ENCODE data around the gene NFATC1.

NFATC1 gene

GRCh38 chr18:79559436-79559835 lies 163.7 kb downstream of the NFATC1 start:
- no peak overlapping the region for H3K4me2 ChIP-seq (ENCODE audit: low read length)
- no peaks in the 10 kb centered on the region for H3K36me3 ChIP-seq (ENCODE audit: control insufficient read depth, low read length)
- no peaks in the 10 kb centered on the region for H3K79me2 ChIP-seq (ENCODE audit: control insufficient read depth, low read length)
- H3K4me1 ChIP-seq (ENCODE audit: control insufficient read depth, low read length), result no peaks in the 10 kb centered on the region
- no peak overlapping the region for H3K4me3 ChIP-seq (ENCODE audit: low read length)
- H3K9me2 ChIP-seq (replicated peaks; ENCODE audit: control insufficient read depth, low read length), result no peaks in the 10 kb centered on the region
- peaks cover 8% of the 10 kb centered on the region for H3F3A ChIP-seq (ENCODE audit: control insufficient read depth, insufficient read depth)
- no peaks in the 10 kb centered on the region for H3K27me3 ChIP-seq (ENCODE audit: control insufficient read depth, low read length)
- H3K9me3 ChIP-seq (ENCODE audit: control insufficient read depth, insufficient read depth, low read length), result peaks cover 16% of the 10 kb centered on the region
- TF ChIP-seq EZH2phosphoT487 (IDR thresholded peaks at IDR 0.05; ENCODE audit: borderline replicate concordance, low read length), result no peak
- TF ChIP-seq, protein P1, sequence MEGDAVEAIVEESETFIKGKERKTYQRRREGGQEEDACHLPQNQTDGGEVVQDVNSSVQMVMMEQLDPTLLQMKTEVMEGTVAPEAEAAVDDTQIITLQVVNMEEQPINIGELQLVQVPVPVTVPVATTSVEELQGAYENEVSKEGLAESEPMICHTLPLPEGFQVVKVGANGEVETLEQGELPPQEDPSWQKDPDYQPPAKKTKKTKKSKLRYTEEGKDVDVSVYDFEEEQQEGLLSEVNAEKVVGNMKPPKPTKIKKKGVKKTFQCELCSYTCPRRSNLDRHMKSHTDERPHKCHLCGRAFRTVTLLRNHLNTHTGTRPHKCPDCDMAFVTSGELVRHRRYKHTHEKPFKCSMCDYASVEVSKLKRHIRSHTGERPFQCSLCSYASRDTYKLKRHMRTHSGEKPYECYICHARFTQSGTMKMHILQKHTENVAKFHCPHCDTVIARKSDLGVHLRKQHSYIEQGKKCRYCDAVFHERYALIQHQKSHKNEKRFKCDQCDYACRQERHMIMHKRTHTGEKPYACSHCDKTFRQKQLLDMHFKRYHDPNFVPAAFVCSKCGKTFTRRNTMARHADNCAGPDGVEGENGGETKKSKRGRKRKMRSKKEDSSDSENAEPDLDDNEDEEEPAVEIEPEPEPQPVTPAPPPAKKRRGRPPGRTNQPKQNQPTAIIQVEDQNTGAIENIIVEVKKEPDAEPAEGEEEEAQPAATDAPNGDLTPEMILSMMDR (IDR thresholded peaks at IDR 0.05; ENCODE audit: low read depth, low read length, poor library complexity, severe bottlenecking), result no peak
- no peaks in the 10 kb centered on the region for H4K20me1 ChIP-seq (ENCODE audit: control insufficient read depth, insufficient read depth, low read depth, low read length)
- H3K27ac ChIP-seq (ENCODE audit: low read depth, low read length), result no peak overlapping the region

GRCh38 chr18:79560042-79560860 lies 164.5 kb downstream of the NFATC1 start:
- no peaks in the 10 kb centered on the region for H3K27me3 ChIP-seq (ENCODE audit: control insufficient read depth, low read length)

DNA sequence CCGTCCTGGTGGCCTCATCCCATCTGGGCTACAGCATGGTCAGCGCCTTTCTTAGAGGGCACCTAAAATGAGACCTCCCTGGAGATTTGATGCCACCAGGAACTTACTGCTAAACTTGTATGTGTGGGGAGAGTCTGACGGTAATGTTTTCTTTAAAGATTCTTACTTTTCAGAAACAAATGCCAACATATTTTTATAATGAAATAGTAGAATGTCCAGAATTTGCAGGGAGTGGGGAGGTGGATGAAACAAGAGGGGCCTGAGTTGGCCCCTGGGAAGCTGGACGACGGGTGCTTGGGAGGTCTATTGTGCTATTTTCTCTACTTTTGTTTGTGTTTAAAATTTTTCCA lies 165.1 kb downstream of the NFATC1 start:
- Histone ChIP-seq H3K9me3 (ENCODE audit: control insufficient read depth, insufficient read depth, low read length) (peaks cover 20% of the 10 kb centered on the region), H3K79me2 (ENCODE audit: control insufficient read depth, low read length) (no peaks in the 10 kb centered on the region), H3K4me1 (ENCODE audit: control insufficient read depth, low read length) (no peaks in the 10 kb centered on the region), H3K27me3 (ENCODE audit: control insufficient read depth, low read length) (no peaks in the 10 kb centered on the region), H3K36me3 (ENCODE audit: control insufficient read depth, low read length) (no peaks in the 10 kb centered on the region), H3K4me3 (ENCODE audit: low read length) (no peak overlapping the region), H3F3A (ENCODE audit: control insufficient read depth, insufficient read depth) (peaks cover 11% of the 10 kb centered on the region), H3K27ac (ENCODE audit: low read depth, low read length) (no peak overlapping the region), H3K4me2 (ENCODE audit: low read length) (no peak overlapping the region), H3K9me2 (replicated peaks; ENCODE audit: control insufficient read depth, low read length) (no peaks in the 10 kb centered on the region), H4K20me1 (ENCODE audit: control insufficient read depth, insufficient read depth, low read depth, low read length) (no peaks in the 10 kb centered on the region)
- TF ChIP-seq, protein P1 (IDR thresholded peaks at IDR 0.05; ENCODE audit: low read depth, low read length, poor library complexity, severe bottlenecking), result no peak
- TF ChIP-seq EZH2phosphoT487 (IDR thresholded peaks at IDR 0.05; ENCODE audit: borderline replicate concordance, low read length), result no peak

More at GRCh38 chr18:79560042-79560860, 164.5 kb downstream of the NFATC1 start:
- Histone ChIP-seq H3K9me3 (ENCODE audit: control insufficient read depth, insufficient read depth, low read length) (peaks cover 20% of the 10 kb centered on the region), H3K4me2 (ENCODE audit: low read length) (no peak overlapping the region), H3K4me1 (ENCODE audit: control insufficient read depth, low read length) (no peaks in the 10 kb centered on the region), H3F3A (ENCODE audit: control insufficient read depth, insufficient read depth) (peaks cover 11% of the 10 kb centered on the region), H4K20me1 (ENCODE audit: control insufficient read depth, insufficient read depth, low read depth, low read length) (no peaks in the 10 kb centered on the region), H3K27ac (ENCODE audit: low read depth, low read length) (no peak overlapping the region), H3K36me3 (ENCODE audit: control insufficient read depth, low read length) (no peaks in the 10 kb centered on the region), H3K4me3 (ENCODE audit: low read length) (no peak overlapping the region), H3K79me2 (ENCODE audit: control insufficient read depth, low read length) (no peaks in the 10 kb centered on the region), H3K9me2 (replicated peaks; ENCODE audit: control insufficient read depth, low read length) (no peaks in the 10 kb centered on the region)
- no peak for TF ChIP-seq EZH2phosphoT487 (IDR thresholded peaks at IDR 0.05; ENCODE audit: borderline replicate concordance, low read length)
- TF ChIP-seq, protein P1 (IDR thresholded peaks at IDR 0.05; ENCODE audit: low read depth, low read length, poor library complexity, severe bottlenecking), result no peak
